ENCODE data around the gene CDC25C.
A peak's percentile ranks its signal among the peaks of the same experiment; 100 is the strongest.
"Not testable (repeated sequence)": the region's sequence is repeated elsewhere in the genome, so short reads cannot be mapped to it uniquely, and the experiment has no call there.

Gene CDC25C

GRCh38 chr5:138282920-138283742, 48.5 kb downstream of the CDC25C start:
- DNase-seq (ENCODE audit: extremely low read depth in 1 of 2, low read depth in 1 of 2) = no peak

GRCh38 chr5:138280915-138281314, 50.7 kb downstream of the CDC25C start:
- DNase-seq (ENCODE audit: extremely low read depth in 1 of 2, low read depth in 1 of 2) = no peak

GRCh38 chr5:138276402-138277054, 55.1 kb downstream of the CDC25C start:
- no peak for DNase-seq (ENCODE audit: extremely low read depth in 1 of 2, low read depth in 1 of 2)

- no peak for DNase-seq (ENCODE audit: extremely low read depth in 1 of 2, low read depth in 1 of 2)
Observed at GRCh38 chr5:138275895-138276294, 55.7 kb downstream of the CDC25C start.

- DNase-seq (ENCODE audit: extremely low read depth in 1 of 2, low read depth in 1 of 2) = no peak
Observed at GRCh38 chr5:138275379-138275782, 56.2 kb downstream of the CDC25C start.

- no peak for DNase-seq (ENCODE audit: extremely low read depth in 1 of 2, low read depth in 1 of 2)
Observed at GRCh38 chr5:138274189-138274853, 57.3 kb downstream of the CDC25C start, which contains the start of gene GFRA3. Gene GFRA3 (minus strand): TSS chr5:138274621. CDS start chr5:138274424, 197 bp downstream.

- no peak for DNase-seq (ENCODE audit: extremely low read depth in 1 of 2, low read depth in 1 of 2)
Observed at GRCh38 chr5:138273834-138274188, 57.8 kb downstream of the CDC25C start.

GRCh38 chr5:138272681-138273080, 58.9 kb downstream of the CDC25C start:
- DNase-seq (ENCODE audit: extremely low read depth in 1 of 2, low read depth in 1 of 2) = no peak

- DNase-seq (ENCODE audit: extremely low read depth in 1 of 2, low read depth in 1 of 2) = no peak
Observed at GRCh38 chr5:138271281-138271680, 60.3 kb downstream of the CDC25C start.

- DNase-seq (ENCODE audit: extremely low read depth in 1 of 2, low read depth in 1 of 2) = no peak
Observed at GRCh38 chr5:138264183-138264582, 67.4 kb downstream of the CDC25C start.

GRCh38 chr5:138263581-138263980, 68.0 kb downstream of the CDC25C start:
- DNase-seq (ENCODE audit: extremely low read depth in 1 of 2, low read depth in 1 of 2) = no peak

- DNase-seq (ENCODE audit: extremely low read depth in 1 of 2, low read depth in 1 of 2) = no peak
Observed at GRCh38 chr5:138258704-138259292, 72.8 kb downstream of the CDC25C start.

GRCh38 chr5:138257583-138257982, 74.0 kb downstream of the CDC25C start:
- no peak for DNase-seq (ENCODE audit: extremely low read depth in 1 of 2, low read depth in 1 of 2)

- DNase-seq (ENCODE audit: extremely low read depth in 1 of 2, low read depth in 1 of 2) = no peak
Observed at GRCh38 chr5:138252944-138253343, 78.7 kb downstream of the CDC25C start.

- DNase-seq (ENCODE audit: extremely low read depth in 1 of 2, low read depth in 1 of 2) = not testable (repeated sequence)
Observed at GRCh38 chr5:138247800-138248199, 83.8 kb downstream of the CDC25C start.

GRCh38 chr5:138246822-138247221, 84.8 kb downstream of the CDC25C start:
- no peak for DNase-seq (ENCODE audit: extremely low read depth in 1 of 2, low read depth in 1 of 2)

- DNase-seq (ENCODE audit: extremely low read depth in 1 of 2, low read depth in 1 of 2) = no peak
Observed at GRCh38 chr5:138246334-138246733, 85.3 kb downstream of the CDC25C start.

GRCh38 chr5:138245717-138246116, 85.9 kb downstream of the CDC25C start:
- no peak for DNase-seq (ENCODE audit: extremely low read depth in 1 of 2, low read depth in 1 of 2)

GRCh38 chr5:138243794-138244193, 87.8 kb downstream of the CDC25C start:
- no peak for DNase-seq (ENCODE audit: extremely low read depth in 1 of 2, low read depth in 1 of 2)

- peak in 1 of 2 donors; percentile 1 for DNase-seq (ENCODE audit: extremely low read depth in 1 of 2, low read depth in 1 of 2)
Observed at GRCh38 chr5:138241688-138242571, 89.7 kb downstream of the CDC25C start.
